Measurements from ENCODE around the gene CDK19.
"Not testable (repeated sequence)": the region's sequence is repeated elsewhere in the genome, so short reads cannot be mapped to it uniquely, and the experiment has no call there.

Gene CDK19

GRCh38 chr6:110620065-110620464, 195.2 kb downstream of the CDK19 start:
- no peak for DNase-seq (ENCODE audit: low read depth)

GRCh38 chr6:110619275-110619908, 195.9 kb downstream of the CDK19 start:
- no peak for DNase-seq (ENCODE audit: low read depth)

GRCh38 chr6:110618591-110619267, 196.5 kb downstream of the CDK19 start:
- DNase-seq (ENCODE audit: low read depth), result no peak

GRCh38 chr6:110617057-110617456, 198.2 kb downstream of the CDK19 start:
- DNase-seq (ENCODE audit: low read depth), result no peak

- DNase-seq (ENCODE audit: low read depth), result no peak
These were observed 199.5 kb downstream of the CDK19 start for GRCh38 chr6:110615722-110616121.

GRCh38 chr6:110614586-110614985, 200.7 kb downstream of the CDK19 start:
- DNase-seq (ENCODE audit: low read depth), result no peak

- DNase-seq (ENCODE audit: low read depth), result no peak
These were observed 201.2 kb downstream of the CDK19 start for GRCh38 chr6:110614106-110614505.

GRCh38 chr6:110613356-110613755, 201.9 kb downstream of the CDK19 start:
- no peak for DNase-seq (ENCODE audit: low read depth)

- DNase-seq (ENCODE audit: low read depth), result no peak
These were observed 203.0 kb downstream of the CDK19 start for GRCh38 chr6:110612298-110612697.

GRCh38 chr6:110609101-110609500, 206.2 kb downstream of the CDK19 start:
- no peak for DNase-seq (ENCODE audit: low read depth)

- no peak for DNase-seq (ENCODE audit: low read depth)
These were observed 207.1 kb downstream of the CDK19 start for GRCh38 chr6:110608151-110608550.

GRCh38 chr6:110606151-110606550, 209.1 kb downstream of the CDK19 start:
- DNase-seq (ENCODE audit: low read depth), result no peak

GRCh38 chr6:110600640-110601039, 214.6 kb downstream of the CDK19 start:
- not testable (repeated sequence) for DNase-seq (ENCODE audit: low read depth)

GRCh38 chr6:110597761-110598160, 217.5 kb downstream of the CDK19 start:
- no peak for DNase-seq (ENCODE audit: low read depth)

GRCh38 chr6:110596354-110596753, 218.9 kb downstream of the CDK19 start:
- no peak for DNase-seq (ENCODE audit: low read depth)

GRCh38 chr6:110595112-110595511, 220.2 kb downstream of the CDK19 start:
- no peak for DNase-seq (ENCODE audit: low read depth)

GRCh38 chr6:110593637-110594036, 221.6 kb downstream of the CDK19 start:
- DNase-seq (ENCODE audit: low read depth), result no peak

- no peak for DNase-seq (ENCODE audit: low read depth)
These were observed 222.5 kb downstream of the CDK19 start for GRCh38 chr6:110592765-110593164.

- no peak for DNase-seq (ENCODE audit: low read depth)
These were observed 224.4 kb downstream of the CDK19 start for GRCh38 chr6:110590821-110591351.

GRCh38 chr6:110589865-110590513, 225.3 kb downstream of the CDK19 start:
- no peak for DNase-seq (ENCODE audit: low read depth)

GRCh38 chr6:110587328-110587727, 227.9 kb downstream of the CDK19 start:
- no peak for DNase-seq (ENCODE audit: low read depth)

- DNase-seq (ENCODE audit: low read depth), result no peak
These were observed 233.6 kb downstream of the CDK19 start for GRCh38 chr6:110581679-110582078.

- not testable (repeated sequence) for DNase-seq (ENCODE audit: low read depth)
These were observed 237.6 kb downstream of the CDK19 start for GRCh38 chr6:110577596-110578167.

All from fibroblast of the conjunctiva (primary cell).